ENCODE data around the gene FOXO1.

GRCh38 chr13:40648841-40649240, 17.6 kb downstream of the FOXO1 start:
- TF ChIP-seq CTCF (IDR thresholded peaks at IDR 0.05) (no peak), EP300 (IDR thresholded peaks at IDR 0.05) (no peak), POLR2AphosphoS5 (IDR thresholded peaks at IDR 0.05) (no peak)

Measured in suprapubic skin (tissue), 4 donors.